Astrocyte of the hippocampus (primary cell): ENCODE measurements around the gene SYNDIG1.

Experiments used
- DNase-seq: peaks from one replicate; pipeline ENCODE4 v3.0.0; 2011; ENCODE audit warnings: low read depth, low spot score

Gene SYNDIG1

DNA sequence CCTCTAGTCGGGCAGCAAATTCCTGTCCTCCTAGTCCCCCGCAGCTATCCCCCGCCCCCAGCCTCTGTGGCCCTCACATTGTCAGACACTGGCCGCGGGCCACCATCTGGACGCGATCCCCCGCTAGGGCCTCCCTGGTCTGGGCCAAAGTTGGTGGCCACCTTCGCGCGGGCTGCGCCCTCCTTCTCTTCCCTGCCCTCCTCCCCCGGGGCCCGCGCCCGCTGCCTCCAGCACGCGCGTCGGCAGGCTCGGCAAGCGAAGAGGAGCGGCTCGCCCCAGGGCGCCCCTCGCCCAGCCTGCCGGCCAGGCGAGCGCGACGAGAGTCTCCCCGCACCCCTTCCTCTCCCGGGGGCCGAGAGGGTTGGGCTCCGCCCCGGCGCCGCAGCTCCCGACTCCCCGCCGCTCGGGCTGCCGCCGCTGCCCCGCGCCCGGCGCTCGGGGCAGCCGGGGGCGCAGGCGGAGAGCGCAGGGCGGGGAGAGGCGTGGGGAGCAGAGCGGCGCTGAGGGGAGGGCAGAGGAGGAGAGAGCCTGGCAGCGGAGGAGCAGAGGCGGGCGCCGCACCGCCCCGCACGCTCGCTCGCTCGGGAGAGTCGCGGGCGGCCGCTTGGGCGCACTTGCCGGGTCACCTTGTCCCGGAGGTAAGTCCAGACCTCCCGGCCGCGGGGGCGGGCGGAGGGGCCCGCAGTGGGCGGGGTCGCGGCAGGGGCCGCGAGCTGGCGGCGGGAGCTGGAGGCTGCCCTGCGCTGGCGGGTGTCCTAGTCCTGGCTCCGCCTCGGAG lies at the start of gene SYNDIG1:
Gene SYNDIG1, plus strand, starts transcription at position 514 of the 778 bp plus-strand sequence. CDS start 73,469 bp downstream, outside the sequence.
- peak; percentile 76 for DNase-seq

DNA sequence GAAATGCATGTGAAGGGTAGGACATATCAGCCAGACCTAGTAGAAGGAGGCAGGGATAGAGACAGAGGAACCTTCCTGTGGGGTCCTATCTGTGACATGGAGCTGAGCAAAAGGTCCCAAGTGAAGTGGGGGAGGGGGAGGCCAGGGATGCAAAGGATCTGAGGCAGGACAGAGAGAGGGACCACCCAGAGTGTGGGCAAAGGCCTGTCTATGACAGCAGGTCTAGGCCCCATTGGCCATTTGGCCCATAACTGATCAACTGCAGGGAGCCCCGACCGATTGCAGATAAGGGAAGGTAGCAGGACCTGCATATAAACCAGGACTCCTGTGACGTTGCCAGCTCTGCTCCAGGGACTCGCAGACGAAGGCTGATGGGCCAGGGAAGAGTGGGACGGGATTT lies 49.6 kb upstream of the SYNDIG1 start:
- DNase-seq: no peak

DNA sequence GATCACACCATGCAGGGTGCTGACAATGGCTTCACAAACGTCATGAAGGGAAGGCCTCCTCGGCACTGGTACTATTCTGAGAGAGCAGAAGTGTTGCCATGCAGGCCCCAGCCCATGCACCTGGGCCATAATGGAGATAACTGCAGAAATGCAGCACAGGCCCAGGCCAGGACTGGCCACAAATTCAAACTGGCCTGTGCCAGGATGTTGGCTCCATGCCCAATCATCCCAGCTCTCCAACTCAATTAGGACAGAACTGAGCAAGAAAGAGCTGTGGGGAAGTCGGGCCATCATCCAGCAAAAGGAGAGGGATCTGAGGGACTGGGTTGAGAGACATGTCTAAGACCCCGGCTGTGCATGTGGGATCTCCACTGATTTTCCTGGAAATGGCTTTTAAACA lies 48.9 kb upstream of the SYNDIG1 start:
- no peak for DNase-seq

DNA sequence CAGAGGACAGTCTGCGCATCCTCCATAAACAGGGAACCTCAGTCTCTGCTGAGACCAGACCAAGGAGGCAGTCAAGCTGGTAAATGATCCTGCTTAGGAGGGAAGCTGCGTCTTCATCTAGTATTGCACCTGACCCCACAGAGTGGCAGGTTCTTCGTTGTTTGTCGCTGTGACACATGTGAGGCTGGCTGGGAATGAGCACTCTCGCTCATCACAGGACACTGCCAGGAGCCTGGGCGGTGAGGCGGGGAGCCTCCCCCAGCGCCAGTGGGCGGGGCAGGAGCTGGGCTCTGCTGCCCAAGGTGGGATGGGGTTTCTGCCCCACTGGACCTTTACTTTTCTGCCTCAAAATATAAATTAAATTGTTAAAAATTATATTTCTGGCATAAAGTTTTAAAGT lies 48.4 kb upstream of the SYNDIG1 start:
- no peak for DNase-seq

DNA sequence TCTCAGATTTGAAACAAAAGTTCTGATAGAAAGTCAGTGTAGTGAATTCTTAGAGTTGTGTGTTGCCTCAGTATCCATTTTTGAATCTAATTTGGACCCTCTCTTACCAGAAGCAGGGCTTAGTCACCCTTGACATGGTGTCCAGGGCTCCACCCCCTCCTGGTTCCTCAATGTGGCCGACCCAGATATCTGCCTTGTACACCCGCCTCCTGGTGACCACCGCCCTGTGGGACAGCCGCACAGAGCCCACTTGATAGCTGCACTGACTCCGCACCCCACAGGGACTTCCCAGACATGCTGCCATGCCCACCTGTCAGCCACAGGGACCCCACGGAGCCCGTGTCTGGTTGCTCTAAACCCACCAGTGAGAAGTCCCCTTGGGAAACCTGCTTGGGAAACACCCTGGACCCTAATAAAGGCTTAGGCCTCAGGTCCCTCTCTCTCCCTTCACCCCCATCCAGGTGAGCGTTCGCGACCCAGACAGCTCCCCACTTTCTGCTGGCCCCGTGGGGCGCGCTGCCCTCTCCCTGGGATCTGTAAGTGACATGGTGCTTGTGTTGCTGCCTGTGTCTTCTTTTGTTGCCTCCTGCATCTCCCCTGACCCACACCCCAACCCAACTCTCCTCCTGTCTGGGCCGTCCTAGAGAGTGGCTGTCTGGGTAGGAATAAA lies 47.2 kb upstream of the SYNDIG1 start:
- DNase-seq: no peak

DNA sequence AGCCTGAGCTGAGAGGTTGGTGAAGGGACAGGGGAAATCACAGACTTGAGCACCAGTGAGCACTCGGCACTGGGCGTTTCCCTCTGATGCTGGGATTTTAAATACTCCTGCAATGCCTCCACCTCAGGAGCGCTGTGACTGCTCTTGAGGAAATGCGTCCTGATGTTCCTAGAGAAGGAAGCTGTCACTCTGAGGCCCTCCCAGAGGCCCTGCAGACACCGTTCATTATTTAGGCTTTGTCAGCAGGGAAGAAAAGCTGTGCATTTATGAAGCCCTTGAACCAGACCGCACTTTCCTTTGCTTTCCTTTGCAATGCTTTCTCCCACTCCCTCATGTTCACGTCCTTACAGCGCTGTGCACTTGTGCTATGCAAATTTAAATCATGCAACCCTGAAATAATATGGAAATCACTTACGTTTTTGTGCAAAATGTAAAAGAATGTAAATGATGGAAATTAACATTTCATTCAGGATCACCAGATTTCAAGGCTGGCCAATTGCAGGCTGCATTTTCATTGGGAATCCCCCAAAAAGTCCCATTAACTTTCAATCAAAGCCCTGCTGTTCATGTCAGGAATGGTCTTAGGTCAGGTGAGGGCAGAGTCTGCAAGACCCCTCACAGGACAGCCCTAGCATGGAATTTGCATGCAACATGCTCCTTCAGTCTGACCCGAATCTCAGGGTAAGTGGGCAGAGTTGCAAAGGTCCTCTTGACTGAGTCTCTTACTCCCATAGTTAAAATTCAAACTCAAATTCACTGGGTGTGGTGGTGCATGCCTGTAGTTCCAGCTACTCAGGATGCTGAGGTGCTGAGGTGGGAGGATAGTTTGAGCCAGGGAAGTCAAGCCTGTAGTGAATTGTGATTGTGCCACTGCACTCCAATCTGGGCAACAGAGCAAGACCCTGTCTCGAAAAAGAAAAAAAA lies 45.8 kb upstream of the SYNDIG1 start:
- no peak for DNase-seq

DNA sequence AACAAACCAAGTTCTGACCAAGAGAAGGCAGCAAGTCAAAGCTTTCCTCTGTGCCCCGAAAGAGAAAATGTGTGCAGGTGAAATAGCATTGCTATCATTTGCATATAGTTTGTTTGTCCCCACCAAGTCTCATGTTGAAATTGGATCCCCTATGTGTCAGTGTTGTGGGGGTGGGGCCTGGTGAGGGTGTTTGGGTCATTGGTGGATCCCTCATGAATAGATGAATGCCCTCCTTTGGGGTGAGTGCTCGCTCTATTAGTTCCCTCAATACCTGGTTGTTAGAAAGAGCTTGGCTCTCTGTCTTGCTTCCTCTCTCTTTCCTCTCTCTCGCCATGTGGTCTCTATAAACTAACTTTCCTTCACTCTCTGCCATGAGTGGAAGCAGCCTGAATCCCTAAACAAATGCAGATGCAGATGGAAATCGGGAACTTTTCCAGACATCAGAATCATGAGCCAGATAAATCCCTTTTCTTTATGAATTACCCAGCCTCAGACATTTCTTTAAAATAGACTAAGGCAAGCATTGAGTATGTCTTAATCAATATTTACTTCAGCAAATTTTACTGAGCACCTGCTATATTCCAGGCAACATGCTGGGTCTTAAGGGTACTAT lies 43.8 kb upstream of the SYNDIG1 start:
- DNase-seq: no peak

DNA sequence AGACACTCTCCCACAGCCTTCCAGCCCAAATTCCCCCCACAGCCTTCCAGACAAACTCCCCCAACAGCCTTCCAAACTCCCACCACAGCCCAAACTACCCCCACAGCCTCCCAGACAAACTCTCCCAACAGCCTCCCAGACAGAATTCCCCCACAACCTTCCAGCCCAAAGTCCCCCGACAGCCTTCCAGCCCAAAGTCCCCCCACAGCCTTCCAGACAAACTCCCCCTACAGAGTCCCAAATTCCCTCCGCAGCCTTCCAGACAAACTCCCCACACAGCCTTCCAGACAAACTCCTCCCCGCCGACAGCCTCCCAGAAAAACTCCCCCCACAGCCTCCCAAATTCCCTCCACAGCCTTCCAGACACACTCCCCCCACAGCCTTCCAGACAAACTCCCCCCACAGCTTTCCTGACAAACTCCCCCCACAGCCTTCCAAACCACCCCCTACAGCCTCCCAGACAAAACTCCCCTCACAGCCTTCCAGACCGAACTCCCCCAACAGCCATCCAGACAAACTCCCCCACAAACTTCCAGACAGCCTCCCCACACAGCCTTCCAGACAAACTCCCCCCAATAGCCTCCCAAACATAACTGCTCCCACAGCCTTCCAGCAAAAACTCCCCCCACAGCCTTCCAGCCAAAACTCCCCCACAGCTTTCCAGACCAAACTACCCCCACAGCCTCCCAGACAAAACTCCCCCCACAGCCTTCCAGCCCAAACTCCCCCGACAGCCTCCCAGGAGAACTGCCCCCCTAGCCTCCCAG lies 38.0 kb upstream of the SYNDIG1 start:
- DNase-seq: no peak

DNA sequence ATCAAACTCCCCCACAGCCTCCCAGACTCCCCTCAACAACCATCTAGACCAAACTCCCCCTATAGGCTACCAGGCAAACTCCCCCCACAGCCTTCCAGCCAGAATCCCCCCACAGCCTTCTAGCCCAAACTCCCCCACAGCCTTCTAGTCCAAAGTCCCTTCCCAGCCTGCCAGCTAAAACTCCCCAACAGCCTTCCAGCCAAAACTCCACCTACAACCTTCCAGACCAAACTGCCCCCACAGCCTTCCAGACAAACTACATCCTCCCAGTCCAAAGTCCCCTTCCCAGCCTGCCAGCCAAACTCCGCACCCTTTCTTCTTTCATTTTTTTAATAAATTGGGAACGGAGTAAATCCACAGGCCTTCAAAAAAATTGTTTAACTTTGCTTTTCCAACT lies 37.4 kb upstream of the SYNDIG1 start:
- DNase-seq: no peak

DNA sequence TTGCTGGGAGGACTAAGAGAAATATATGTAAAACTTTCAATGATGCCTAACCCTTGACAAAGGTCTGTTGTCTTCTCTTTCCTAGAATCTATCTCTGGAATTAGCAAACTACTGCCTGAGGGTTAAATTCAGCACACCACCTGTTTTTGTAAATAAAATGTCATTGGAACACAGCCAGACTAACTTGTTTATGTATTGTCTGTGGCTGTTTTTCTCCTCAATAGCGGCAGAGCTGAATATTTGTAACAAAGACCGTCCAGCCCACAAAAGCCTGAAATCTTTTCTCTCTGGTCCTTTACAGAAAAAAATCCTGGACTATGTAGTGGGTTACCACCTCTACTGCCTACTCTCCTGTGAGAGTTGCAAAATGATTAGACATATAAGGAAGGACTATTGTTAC lies 33.3 kb upstream of the SYNDIG1 start:
- DNase-seq: no peak

DNA sequence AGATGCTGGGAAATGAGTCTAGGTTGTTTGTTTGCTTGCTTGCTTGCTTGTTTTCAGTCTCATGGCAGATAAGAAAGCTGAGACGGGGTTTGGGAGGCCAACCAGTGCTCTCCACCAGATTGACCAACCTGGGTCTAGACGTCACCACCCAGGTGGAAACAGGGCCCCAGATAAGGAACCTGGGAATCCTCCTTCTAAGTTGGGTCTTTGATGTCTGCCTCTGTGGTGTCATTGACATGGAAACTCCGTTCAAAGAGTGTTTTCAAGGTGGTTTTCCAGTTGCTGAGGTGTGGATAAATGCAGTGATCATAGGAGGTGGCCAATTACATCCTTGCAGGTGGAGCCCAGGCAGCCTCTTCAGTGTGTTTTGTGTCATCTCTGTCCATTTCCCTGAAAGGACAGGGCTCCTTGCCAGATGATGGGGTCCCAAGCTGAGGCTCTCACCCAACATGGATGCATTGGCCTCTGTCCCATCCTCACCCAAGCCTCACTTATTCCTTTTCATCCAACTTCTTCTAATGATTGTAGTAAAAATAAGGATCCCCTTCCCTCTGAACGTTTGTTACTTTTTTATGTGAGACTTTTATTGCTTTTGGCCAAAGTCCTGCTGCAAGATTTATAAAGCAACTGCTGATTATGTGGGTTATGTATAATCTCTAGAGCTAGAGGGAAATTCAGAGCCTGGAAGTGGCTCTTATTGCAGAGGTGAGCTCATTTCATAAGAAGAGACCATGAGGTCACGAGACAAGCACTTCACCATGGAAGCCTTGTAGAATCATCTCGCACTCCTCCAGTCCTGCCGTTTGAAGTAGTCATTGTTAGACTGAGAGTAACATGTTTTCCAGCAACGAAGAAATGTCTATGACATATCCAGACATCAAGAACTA lies 32.0 kb upstream of the SYNDIG1 start:
- no peak for DNase-seq

DNA sequence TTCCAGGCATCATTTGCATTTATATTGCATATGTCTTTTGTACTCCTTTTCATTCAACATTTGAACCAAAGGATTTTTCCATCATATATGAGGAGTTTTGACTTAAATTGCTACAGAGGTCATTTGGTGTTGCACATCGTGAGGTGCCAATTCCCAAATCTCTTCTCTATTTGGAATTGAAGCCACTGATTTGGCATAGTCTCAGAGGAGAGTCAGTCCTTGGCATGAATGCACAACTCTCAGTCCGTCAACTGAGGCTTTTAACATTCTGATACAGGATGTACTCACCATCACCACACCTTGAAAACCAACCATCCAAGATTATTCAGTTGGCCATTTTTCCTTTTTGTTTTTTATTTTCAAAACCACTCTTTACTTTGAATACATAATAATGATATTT lies 31.1 kb upstream of the SYNDIG1 start:
- no peak for DNase-seq

DNA sequence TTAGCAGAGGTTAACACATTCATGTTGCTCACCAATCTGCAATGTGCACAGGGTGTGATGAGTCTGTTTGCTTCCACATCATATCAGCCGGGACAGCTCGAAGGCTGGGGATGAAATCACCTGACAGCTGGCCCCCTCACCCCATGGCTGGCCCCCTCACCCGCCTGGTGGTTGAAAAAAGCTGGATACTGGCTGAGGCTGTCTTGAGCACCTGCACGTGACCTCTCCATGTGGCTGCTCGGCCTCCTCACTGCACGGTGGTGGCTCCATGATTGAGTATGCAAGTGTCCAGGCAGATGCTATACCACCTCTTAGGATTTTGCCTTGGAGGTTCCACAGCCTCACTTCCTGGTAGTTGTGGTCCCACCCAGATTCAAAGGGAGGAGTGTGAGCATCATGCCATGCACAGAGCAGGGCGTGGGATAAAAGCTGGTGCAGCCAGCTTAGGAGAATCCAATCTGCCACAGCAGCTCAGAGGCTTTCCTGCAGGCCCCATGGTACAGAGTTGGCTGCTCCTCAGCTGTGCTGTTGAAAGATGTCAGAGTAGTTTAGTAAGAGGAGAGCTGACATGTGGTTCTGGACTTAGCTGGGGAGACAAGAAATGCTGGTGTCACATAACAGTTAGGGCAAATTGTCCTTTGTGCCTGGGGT lies 29.6 kb upstream of the SYNDIG1 start:
- DNase-seq: no peak

DNA sequence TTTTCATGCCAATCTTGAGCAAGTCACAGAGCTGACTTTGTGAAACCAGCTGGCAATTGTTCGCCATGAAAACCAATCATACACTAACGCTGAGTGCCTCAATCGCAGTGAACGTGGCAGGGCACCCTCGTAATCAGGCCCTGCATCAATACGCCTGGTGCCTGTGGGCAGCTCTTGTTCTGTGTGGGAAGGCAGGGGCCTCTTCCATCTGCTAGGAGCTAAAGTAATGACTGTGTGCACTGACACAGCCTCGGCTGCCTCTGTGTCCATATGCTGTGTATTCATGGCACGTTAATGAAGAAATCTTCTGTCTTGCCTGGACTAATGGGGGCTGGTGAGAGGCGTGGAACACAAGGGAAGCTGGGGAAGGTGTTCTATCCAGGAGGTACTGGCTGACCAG lies 27.8 kb upstream of the SYNDIG1 start:
- DNase-seq: no peak

DNA sequence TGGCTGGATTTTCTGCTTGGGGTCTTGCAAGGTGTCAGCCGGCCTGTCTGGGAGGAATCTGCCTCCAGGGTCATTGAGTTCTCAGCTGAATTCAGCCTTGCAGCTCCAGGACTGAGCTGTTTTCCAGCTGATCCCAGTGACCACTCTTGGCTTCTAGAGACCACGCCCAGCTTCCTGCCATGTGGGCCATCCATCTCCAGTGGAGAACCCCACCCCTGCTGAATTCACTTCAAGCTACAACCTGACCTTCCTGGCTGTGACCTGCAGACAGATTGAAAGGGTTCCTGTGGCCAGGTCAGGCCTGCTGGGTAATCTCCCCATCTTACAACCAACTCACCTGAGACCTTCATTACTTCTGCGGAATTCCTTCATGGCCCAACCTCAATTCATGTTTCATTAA lies 26.5 kb upstream of the SYNDIG1 start:
- no peak for DNase-seq

DNA sequence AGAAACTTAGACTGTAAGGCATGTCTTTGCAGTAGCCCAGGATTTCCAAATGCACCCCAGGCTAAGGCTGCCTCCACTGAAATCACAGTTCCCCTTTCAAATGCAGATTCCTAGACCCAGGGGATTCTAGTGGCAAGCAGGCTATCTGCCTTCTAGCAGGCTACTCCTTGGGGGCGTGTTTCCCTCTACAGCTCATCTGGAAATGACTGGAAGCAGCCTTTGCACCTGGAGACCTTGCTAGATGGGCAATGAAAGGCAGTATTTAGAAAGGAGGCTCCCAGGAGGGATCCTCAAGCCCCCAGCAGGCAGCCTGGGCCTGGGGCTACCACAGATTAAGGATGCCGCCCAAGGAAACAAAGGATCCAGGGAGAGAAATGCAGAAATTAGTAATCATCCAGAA lies 26.0 kb upstream of the SYNDIG1 start:
- DNase-seq: no peak

DNA sequence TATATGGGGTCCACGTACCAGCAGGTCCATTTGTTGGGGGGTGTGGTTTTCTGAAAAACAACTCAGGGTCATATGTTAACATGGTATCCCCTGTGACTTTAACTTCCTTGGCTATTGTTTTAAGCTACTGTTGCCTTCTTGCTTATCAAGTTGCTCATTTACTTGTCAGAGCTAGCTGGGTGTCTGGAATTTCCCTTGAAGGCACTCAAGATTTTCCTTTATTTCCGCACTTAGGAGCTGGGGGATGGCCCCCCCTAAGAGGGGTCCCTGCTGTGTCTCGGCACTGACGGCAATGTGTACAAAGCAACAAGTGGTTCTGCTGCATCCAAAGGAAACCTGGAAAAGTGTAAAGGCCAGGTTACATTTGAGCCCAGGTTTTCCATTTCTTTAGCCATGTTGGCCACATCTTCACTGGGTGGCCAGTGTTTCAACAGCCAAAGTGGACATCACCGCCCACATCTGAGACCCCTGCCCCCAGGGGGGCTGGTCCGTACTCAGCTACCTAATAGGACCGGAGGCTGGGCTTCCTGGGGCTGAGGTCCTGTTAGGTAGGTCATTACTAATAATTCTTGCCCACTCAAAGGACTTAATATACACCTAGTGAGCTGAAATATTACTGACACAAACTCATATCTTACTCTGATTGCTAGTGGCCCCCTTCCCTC lies 24.8 kb upstream of the SYNDIG1 start:
- no peak for DNase-seq

DNA sequence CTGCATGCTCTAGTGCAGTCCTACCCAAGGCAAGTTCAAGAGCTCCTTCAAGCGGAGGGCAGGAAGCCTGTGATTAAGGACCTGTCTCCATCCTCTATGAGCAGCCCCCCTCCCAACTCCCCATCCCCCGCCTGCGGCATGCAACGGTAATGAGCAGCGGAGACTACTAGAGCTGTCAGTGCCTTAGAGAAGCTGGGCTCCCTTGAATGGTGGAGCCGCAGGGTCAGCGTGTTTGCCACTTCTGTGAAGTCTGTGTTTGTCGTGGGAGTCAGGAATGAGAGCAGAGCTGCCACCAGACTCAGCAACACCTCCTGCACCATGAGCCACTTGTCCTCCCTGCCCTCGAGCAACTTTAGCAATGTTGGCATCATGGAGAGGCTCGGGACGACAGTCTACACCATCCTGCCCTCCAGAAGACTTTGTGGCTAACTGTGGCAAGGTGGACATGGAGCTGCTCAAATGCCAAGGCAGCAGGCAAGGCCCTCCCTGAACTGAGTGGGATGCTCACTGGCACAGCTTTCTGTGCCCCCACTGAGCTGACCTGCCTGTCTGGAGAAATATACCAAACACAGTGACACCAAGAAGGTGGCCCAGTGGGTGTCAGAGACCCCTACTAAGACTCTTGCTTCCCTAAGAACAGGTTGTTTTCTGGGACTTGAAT lies 23.8 kb upstream of the SYNDIG1 start:
- DNase-seq: no peak
